ENCODE results near the gene ECE2. TPM values are rescaled to one million over a fixed set of nuclear protein-coding genes. Genes with fewer than 3 reads are reported as not detected.
A peak's percentile ranks its signal among the peaks of the same experiment; 100 is the strongest.

ECE2 gene
- polyA plus RNA-seq, 1 of the 3 experiments (the other 2 are of a cell fraction) = 0.03 TPM

- WGBS (ENCODE audit: low lambda C conversion rate) = 1% methylated on average over 12 of the region's 91 CpGs
- H3K4me2 ChIP-seq = peak overlapping the region; percentile 95
- POLR2A ChIA-PET = interaction anchor here (1.4 kb wide), 1 partner anchor 102 kb away, joined by 3 read pairs; no protein-coding TSS in a partner anchor
- H3K36me3 ChIP-seq (replicated peaks in 1 of 2; ENCODE audit: control insufficient read depth in 1 of 2, insufficient read depth in 2 of 2, low read length in 1 of 2) = no peaks in the 10 kb centered on the region
- H3K9ac ChIP-seq = no peak overlapping the region
- H4K20me1 ChIP-seq (ENCODE audit: insufficient read depth) = peaks cover 24% of the 10 kb centered on the region
- H3K4me3 ChIP-seq (ENCODE audit: low read depth in 2 of 2, low read length in 1 of 2) = peak overlapping the region; percentile 54 to 80
- CTCF ChIA-PET = interaction anchor here (1.0 to 4.1 kb wide), 5 partner anchors 10 to 365 kb away, joined by 3 to 25 read pairs (median 8); partner anchors contain the start of gene EEF1AKMT4
- no peak overlapping the region for H2AFZ ChIP-seq (ENCODE audit: low read depth)
- H3K4me1 ChIP-seq (ENCODE audit: control insufficient read depth in 1 of 2, insufficient read depth in 2 of 2, low read depth in 1 of 2, low read length in 1 of 2) = peaks cover 0 to 22% of the 10 kb centered on the region in 2 experiments; a peak in 1 of 4 replicates
- H3K9me3 ChIP-seq = no peaks in the 10 kb centered on the region
- TF ChIP-seq TAF1 (IDR thresholded peaks at IDR 0.05; ENCODE audit: borderline replicate concordance, low read depth, low read length) (no peak), SIN3A (IDR thresholded peaks at IDR 0.05; ENCODE audit: borderline replicate concordance, low read depth, low read length) (peak; percentile 40; the same call in 1 of the 2 replicates), PBX3 (IDR thresholded peaks at IDR 0.05) (no peak), FOXM1 (IDR thresholded peaks at IDR 0.05; ENCODE audit: low read depth) (no peak), CHD2 (IDR thresholded peaks at IDR 0.05; ENCODE audit: low read length, partially characterized antibody) (no peak), IRF3 (IDR thresholded peaks at IDR 0.05; ENCODE audit: low read depth, low read length) (no peak), JUND (IDR thresholded peaks at IDR 0.05) (no peak), GABPA (IDR thresholded peaks at IDR 0.05; ENCODE audit: low read depth) (no peak), POLR2AphosphoS5 (IDR thresholded peaks at IDR 0.05; ENCODE audit: low read depth, low read length) (no peak), SMC3 (IDR thresholded peaks at IDR 0.05; ENCODE audit: low read depth, low read length) (no peak), MEF2A (IDR thresholded peaks at IDR 0.05; ENCODE audit: borderline replicate concordance, low read depth) (no peak), RAD21 (IDR thresholded peaks at IDR 0.05; ENCODE audit: low read length) (no peak), MAX (IDR thresholded peaks at IDR 0.05; ENCODE audit: low read depth) (no peak), FOSL2 (IDR thresholded peaks at IDR 0.05; ENCODE audit: borderline replicate concordance, low read depth) (no peak), EP300 (IDR thresholded peaks at IDR 0.05; ENCODE audit: borderline replicate concordance in 1 of 2, low read depth in 1 of 2, low read length in 1 of 2) (no peak), TEAD4 (IDR thresholded peaks at IDR 0.05; ENCODE audit: borderline replicate concordance, insufficient read depth) (no peak), REST (IDR thresholded peaks at IDR 0.05; ENCODE audit: low read depth, low read length) (peak; percentile 92), RFX5 (IDR thresholded peaks at IDR 0.05; ENCODE audit: low read length) (no peak), MXI1 (IDR thresholded peaks at IDR 0.05; ENCODE audit: low read depth, low read length) (0 out of 2 replicates have a peak, but pooled peaks have one; percentile 23)
- no peaks in the 10 kb centered on the region for H3K27me3 ChIP-seq (ENCODE audit: insufficient read depth)
- no peak overlapping the region for H3K27ac ChIP-seq (ENCODE audit: low read depth in 2 of 2, low read length in 1 of 2)
- H3F3A ChIP-seq (replicated peaks; ENCODE audit: insufficient read depth) = peaks cover 4% of the 10 kb centered on the region
- H3K9me2 ChIP-seq = no peaks in the 10 kb centered on the region
- peak; percentile 78 for DNase-seq
- H3K79me2 ChIP-seq (ENCODE audit: insufficient read depth) = no peaks in the 10 kb centered on the region
These were observed 15.7 kb upstream of the ECE2 start for GRCh38 chr3:184259878-184260723.

Data from SK-N-SH (cell line).